GM18909 (cell line): ENCODE data around the gene SCUBE3.
A peak's percentile ranks its signal among the peaks of the same experiment; 100 is the strongest.

Experiments used
- ATAC-seq: cut with Tn5 transposase; IDR thresholded peaks from one replicate; pipeline ENCODE4 v1.9.1; 2021; ENCODE audit warnings: mild to moderate bottlenecking; ENCODE audit not compliant: unreplicated experiment, poor library complexity

The SCUBE3 gene

DNA sequence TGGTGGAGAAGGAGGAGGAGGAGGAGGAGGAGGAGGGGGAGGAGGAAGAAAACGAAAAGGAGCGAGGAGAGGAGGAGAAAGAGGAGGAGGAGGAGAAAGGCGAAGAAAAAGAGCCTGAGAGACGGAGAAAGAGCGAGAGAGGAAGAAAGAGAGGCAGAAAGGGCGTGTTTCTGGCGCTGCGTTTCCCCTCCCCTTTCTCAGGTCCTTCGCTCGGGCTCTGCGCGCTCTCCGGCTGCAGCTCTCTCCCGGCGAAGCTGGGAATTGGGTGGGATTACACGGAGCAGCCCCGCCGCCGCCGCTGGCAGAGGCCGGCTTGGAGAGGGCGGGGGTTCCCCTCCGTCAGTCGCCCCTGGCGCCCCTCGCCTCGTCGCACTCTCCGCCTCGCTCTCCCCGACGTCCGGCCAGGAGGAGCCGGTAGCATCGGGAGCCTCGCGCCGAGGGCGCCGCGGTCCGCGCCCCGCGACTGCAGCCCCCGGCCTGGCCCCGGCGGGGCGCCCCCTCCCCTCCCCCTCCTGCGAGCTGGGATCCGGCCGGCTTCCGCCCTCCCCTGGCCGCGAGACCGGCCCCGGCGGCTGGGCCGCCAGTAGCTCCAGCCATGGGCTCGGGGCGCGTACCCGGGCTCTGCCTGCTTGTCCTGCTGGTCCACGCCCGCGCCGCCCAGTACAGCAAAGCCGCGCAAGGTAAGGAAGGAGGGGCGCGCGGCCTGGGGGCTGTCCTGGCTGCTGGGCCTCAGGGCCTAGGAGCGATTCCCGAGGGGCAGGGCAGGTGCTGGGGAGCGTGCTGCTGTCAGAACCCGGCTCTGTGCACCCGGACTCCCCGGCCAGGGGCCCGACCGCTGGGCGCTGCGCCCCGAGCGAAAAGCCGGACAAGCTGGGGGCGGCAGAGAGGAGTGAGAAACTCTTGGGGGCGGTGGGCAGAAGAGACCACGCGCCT is at the start of gene SCUBE3:
TSS of gene SCUBE3 (plus strand) at position 133 of the 933 bp plus-strand sequence. CDS start at position 596, 463 bp downstream.
- no peak for ATAC-seq

DNA sequence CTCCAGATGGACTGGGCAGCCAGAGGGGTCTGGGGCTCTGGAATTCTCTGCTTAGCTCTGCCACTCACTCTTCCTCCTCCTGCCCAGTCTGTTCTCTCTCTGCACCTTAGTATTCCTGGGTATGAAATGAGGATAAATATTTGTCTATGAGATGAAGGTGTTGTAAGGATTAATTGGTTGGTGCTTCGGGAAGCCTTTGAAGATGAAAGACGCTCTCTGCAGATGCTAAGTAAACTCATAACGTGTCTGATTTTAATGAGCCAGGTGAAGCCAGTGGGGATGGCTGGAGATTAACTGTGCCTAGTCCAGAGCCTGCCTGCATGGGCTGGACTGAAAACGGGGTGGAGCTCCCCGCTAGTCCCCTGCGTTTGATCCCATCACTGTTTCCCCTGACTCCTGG is 49.5 kb upstream of the SCUBE3 start:
- no peak for ATAC-seq

DNA sequence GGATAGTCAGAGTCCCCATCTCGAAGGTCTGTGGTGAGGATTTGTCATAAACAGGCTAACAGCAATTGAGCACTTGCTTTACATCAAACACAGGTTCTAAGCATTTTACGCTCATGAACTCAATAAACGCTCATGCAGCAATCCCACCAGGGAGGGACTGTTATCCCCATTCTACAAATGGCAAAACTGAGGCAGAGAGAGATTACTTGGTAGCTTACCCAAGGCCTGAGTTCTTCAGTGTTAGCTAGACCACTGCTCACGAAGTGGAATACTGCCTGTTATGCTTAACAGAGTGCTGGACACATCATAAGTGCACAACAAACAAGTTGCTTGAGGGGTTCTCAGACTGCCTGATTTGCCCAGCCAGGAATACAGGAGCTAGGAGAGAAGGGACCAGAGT is 48.9 kb upstream of the SCUBE3 start:
- no peak for ATAC-seq

DNA sequence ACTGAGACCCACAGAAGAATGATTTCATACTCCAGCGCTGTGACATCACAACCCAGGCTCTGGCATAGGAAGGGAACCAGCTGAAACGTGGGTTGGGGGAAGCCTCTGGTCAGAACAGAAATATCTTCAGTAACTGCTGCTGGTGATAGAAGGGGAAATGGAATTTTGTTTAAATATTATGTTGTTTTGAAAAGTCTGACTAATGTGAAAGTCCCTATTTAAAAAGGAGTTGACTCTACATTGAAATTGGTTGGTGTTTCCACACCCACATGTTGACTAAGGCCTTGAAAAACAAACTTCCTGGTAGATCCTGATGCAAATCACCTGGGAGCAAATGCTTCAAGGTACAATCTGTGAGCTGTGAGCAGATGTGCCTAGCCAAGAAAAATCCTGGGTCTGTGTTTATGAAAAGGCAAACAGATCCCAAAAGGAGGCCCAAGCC is 48.1 kb upstream of the SCUBE3 start:
- no peak for ATAC-seq

DNA sequence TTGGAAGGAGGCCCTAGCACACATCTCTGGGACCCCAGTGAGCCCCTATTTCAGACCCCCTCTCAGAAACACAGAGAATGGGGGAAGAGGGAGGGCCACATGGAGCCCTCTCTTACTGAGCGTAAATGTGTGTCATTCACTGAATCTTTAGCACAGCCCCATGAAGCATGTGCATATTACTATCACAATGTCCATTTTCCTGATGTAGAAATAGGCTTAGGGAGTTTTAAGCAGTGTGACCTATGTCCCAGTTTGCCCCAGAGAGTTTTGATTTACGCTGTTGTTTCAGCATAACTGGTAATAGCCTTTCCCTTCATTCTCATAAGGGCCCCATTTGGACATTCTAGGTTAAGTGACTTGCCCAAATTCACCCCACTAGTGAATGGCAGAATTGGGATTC is 47.6 kb upstream of the SCUBE3 start:
- ATAC-seq = no peak

DNA sequence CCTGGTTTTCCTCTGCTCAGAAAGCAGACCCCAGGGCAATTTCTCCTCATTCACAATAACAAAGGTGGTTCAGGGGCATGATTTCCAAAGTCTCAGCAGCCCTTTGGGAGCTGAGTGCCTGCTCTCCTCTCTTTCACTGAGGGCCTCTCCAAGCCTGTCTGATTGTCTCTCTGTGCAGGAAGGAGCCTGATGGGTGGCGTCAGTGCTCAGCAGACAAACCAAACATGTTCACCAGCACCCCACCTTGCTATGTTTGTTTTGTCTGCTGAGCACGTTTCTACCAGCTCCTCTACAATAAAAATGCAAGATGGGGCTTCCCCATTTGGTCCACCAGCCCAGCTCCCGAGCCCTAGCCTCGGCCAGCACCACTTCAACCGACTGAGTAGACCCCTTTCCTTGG is 47.2 kb upstream of the SCUBE3 start:
- no peak for ATAC-seq

DNA sequence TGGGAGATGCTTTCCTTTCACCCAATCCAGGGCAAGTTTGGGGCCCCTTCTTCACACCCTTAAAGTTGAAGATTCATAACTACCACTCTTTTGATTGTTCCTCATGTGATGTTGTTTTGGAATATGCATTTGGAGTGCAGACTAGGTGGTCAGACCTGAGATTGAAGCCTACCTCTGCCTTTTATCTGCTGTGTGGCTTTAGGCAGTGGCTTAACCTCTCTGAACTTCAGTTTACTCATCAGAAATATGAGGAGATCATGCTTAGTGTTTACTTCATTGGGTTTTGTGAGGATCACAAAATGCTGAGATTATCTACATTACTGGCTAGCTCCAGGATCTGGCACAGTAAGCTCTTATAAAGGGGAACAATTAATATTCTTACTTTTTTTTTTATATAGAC is 46.3 kb upstream of the SCUBE3 start:
- no peak for ATAC-seq

DNA sequence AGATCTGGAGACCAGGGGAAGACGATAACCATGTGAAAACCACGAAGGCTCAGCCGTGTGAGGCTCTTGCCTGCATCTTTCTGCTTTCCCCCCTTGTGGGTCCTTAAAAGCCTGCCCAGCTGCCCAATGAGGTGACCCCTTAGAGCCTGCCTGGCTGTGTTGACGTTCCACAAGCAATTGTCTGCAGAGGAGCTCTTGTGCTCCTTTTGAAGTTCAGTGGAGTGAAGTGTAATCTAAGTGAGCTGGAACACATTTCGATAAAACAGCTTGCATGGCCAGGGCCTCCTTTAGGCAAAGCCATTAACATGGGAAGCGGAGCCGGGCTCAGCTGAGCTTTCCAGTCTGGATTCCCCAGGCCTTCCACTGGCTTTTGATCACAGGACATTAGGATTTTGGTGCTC is 45.3 kb upstream of the SCUBE3 start:
- ATAC-seq = no peak

DNA sequence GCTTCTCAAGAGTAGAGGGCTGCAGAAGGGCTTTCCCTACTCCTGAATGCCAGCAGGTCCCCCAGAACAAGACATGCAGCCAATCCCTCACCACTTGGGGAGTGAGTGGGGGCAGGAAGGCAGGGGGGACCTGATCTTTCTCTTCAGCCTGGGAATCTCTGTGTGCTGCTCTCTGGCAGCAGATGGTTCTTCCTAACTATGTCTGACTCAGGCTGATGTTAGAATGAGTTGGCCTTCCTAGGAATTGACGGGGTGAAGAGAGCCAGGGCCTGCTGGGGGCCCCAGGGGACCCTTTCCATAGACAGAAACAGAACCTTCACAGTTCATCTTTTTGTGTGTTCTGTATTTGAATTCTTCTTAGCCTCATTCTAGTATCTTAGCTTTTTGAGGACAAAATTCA is 43.6 kb upstream of the SCUBE3 start:
- ATAC-seq = no peak

DNA sequence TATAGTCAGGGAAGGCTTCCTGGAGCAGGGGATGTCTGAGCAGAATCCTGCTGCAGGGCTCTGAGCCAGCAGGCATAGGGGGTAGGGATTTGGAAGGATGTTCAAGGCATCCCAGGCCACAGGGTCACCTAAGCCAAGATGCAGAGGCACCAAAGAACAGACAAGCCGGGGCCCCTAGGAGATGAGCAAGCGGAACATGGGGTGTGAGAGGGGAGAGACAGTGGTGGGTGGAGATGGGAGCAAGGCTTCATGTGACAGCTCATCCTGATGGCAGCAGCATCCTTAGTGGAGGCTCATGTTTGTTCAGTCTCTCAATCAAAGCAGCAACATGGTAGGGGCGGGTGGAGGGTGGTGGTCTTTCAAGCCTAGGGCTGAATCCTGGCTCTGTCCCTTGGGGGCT is 42.9 kb upstream of the SCUBE3 start:
- ATAC-seq = no peak

DNA sequence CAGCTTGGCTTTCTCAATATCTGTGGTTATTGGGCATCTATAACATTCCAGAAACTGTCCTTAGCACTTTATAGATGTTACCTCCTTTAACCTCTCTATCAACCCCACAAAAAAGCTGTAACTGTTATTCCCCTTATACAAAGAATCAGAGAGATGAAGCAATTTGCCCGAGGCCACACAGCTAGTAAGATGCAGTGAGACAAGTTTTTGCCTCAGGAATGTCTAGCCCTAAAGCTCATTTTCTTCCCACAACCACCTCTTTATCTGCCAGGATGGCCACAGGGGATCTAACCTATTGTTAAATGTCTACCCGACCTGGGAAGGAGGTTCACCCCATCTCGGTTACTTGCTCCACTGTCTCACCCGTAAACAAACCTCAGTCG is 40.7 kb upstream of the SCUBE3 start:
- no peak for ATAC-seq

DNA sequence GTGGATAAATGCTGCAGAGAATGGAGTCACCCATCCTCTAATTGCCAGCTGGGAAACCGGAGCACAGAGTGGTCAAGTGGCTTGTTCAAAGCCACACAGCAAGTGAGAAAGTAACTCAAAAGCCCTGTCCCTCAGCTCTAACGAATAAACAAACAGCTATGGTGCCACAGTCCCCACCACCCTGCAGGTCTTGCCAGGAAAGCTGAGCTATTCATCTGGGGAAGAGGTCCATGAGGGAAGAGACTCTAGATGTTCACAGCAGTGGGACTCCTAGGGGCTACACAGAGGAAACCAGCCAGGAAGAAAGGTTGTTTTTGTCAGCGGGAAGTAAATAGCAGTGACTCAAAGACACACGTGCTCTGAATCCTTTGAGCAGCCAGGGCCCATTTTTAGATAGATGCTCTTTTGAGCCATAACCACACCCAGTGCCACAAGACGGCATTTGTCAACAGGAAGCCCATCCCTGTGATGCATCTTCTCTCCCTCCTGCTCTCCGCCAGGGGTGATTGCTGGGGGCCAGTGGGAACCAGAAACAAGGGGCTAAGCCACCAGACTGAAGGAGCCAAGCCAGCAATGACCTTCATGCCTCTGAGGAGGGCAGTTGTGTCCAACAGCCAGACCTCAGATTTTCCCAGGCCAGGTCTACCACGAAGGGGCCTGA is 40.2 kb upstream of the SCUBE3 start:
- ATAC-seq = no peak

DNA sequence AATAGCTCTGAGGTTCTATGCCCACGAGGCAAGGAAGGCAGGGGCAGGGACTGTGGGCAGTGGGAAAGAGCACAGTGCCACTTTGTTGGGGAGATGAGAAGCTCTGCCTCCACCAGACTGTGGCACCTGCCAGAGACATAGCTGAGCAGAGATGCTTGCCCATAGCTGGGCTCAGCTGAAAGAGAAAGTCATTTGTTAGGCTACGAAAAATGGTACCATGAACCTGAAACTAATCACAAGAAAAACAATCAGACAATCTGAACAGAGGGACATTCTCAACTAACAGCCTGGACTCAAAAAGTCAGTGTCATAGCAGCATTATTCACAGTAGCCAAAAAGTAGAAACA is 39.7 kb upstream of the SCUBE3 start:
- no peak for ATAC-seq

DNA sequence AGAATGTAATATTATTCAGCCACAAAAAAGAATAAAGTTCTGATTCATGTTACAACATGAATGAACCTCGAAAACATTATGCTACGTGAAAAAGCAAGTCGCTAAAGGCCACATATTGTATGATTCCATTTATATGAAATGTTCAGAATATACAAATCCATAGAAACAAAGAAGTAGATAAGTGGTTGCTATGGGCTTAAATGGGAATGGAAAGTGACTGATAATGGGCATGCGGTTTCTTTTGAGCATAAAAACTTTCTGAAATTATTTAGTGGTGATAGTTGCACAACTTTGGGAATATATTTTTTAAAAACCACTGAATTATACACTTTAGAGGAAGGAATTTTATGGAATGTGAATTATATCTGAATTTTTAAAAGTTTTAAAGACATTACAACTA is 39.3 kb upstream of the SCUBE3 start:
- ATAC-seq = no peak

DNA sequence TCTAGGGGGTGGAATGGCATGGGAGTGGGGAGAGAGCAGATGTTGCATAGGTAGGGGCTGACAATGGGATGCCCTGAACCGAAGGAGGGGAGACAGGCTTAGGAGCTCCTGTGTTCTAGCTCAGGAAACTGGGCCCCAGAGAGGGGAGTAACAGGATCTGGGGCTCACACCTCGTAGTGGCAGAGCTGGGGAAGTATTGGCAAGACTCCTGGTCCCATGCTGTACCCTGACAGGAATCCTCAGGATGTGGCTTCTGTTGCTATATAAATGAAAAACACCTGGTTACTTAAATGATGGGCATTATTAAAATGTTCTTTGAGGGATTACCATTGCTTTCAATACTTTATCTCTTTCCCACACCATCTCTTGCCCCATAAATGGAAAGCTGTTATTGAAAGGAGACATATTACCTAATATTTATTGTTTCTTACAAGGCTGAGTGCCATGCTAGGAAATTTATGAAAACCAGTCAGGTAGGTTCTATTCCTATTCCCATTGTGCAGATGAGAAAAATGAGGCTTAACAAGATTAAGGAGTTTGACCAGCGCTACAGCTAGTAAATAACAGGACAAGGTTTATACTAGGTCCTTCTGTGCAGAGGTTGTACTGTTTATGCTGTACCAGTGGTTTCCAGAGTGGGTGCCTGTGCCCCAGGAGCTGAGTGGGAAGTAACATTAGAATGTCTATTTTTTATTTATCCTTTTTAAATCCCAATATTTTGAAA is 37.3 kb upstream of the SCUBE3 start:
- ATAC-seq = no peak

DNA sequence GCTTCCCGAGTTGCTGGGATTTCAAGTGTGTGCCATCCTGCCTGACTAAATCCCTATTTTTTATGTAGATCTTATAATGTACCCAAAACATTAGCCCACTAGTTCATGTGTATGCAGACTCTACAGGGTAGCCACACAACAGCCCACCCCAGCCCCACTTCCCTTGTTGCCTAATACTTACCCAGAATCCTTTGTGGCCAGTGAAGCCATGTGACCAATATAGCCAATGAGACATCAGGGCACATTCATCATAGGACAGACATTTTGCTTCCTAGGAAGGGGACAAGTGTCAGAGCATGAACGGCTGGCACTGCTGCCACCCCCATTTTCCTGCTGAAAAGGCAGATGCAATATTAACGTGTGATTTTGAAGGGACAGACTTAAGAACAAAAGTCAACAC is 36.6 kb upstream of the SCUBE3 start:
- ATAC-seq = no peak

DNA sequence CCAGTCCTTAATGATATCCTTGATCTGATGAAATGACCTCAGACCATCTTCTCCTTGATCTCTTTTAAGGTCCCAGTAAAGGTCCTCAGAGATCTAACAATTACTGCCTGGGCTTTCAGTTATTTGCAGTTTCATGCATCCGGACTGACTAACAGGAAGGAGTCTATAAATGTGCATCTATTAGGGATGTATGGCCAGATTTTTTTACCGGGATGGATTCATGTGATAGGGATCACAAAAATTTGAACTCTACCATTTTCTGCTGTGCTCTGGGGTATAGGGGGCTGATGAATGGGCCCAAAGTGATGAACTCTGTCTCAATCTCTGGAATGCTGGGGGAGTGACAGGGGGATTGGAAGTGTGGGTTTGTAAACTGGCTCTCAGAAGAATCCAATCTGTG is 36.2 kb upstream of the SCUBE3 start:
- no peak for ATAC-seq

DNA sequence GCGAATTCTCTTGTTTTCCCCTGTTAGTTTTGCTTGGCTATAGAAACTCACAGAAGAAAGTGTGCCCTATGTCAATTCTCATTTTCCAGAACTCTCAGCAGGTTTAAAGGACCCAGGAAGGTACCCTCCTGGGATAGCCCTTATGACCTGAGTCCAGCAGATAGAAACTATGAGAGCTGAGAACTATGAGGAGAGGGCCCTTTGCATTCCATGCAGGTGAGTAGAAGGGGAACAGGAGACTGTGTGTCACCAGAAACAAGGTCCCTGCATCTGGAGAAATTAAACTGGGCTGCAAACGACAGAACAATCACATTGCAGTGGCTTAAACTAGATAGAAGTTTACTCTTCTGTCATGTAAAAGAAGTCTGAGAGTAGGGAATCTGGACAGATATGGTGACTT is 35.7 kb upstream of the SCUBE3 start:
- no peak for ATAC-seq

DNA sequence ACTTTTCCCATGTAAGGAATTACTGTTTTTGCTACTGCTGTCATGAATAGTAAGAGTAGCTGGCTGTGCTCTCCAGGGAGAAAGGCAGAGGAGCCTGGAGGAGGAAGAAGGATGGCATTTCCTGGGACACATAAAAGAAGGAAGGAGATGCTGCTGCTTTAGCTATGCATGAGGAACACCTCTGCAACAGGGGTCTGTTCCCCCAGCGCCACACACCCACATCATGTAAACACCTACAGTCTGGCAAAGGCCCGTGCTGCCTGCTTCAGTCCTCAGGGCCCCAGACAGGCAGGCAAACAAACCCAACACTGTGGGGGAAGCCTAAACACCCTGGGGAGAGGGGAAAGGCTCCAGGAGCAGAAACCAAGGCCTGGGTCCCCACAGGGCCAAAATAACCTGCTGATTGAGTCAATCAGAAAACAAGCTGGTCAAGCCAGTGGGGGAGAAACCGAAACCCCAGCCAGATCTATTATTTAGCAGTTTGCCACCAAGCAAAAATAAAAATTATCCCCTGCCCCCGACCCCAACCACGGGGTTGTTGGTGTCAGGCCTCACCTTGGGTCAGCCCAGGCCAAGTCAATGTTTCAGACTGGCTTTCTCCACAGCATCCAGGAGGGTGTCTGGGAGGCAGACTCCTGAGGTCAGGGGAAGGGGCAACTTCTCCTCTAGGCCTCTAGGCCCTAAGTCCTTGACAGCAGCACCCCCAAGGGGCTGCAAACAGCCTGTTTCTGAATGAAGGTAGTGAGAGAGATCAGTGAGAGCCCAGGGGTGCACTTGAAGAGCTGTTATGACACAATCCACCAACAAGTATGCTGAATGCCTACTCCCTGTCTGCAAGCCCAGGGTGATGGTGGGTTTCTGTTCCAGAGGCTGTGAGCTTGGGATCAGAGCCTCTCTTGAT is 34.6 kb upstream of the SCUBE3 start:
- peak; percentile 43 for ATAC-seq

DNA sequence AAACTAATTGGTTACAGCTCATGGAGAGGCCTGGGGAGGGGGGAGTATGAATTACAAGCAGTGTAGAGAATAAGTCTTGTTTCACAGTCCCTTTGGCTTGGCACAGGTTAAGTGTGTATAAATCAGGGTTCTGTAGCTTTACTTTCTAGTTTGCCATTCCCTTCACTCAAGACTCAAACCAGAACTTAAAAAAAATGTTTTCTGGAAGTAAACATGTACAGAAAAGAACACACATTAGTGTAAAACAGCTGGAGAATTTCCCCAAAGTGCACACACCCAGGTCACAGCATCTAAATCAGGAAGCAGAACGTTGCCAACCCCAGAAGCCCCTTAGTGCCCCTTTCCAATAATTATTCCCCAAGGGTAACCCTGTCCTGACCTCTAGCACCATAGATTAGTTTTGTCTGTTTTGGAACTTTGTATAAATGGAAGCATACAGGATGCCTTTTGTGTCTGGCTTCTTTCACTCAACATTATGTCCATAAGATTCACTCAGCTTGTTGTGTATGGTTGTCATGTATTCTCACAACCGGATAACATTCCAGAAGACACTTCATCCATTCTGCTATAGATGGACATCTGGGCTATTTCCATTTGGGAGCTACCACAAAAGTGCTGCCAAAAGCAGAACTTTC is 33.7 kb upstream of the SCUBE3 start:
- no peak for ATAC-seq
